Measurements from ENCODE around the gene TMEM181.

Gene TMEM181

GRCh38 chr6:158543606-158544185 is 16.2 kb upstream of the TMEM181 start:
- Histone ChIP-seq H3K27me3 (ENCODE audit: insufficient read depth, poor library complexity, severe bottlenecking) (peaks cover 5% of the 10 kb centered on the region), H3K4me3 (replicated peaks; ENCODE audit: insufficient read depth, low read length) (no peak overlapping the region), H3K27ac (replicated peaks) (no peak overlapping the region)
- TF ChIP-seq POLR2AphosphoS5 (IDR thresholded peaks at IDR 0.05; ENCODE audit: low read depth) (no peak), CTCF (IDR thresholded peaks at IDR 0.05; ENCODE audit: insufficient read depth, low read length) (no peak), SPI1 (IDR thresholded peaks at IDR 0.05; ENCODE audit: borderline replicate concordance, low read depth) (no peak), GABPA (IDR thresholded peaks at IDR 0.05; ENCODE audit: low read depth) (no peak), REST (IDR thresholded peaks at IDR 0.05; ENCODE audit: insufficient replicate concordance, low read depth) (no peak)
- no peak for DNase-seq (ENCODE audit: low read depth in 1 of 2, low spot score in 1 of 2)

- no peak for DNase-seq (ENCODE audit: low read depth in 1 of 2, low spot score in 1 of 2)
- Histone ChIP-seq H3K4me3 (replicated peaks; ENCODE audit: insufficient read depth, low read length) (no peak overlapping the region), H3K27ac (replicated peaks) (no peak overlapping the region), H3K27me3 (ENCODE audit: insufficient read depth, poor library complexity, severe bottlenecking) (peaks cover 2% of the 10 kb centered on the region)
- TF ChIP-seq GABPA (IDR thresholded peaks at IDR 0.05; ENCODE audit: low read depth): no peak
- no peak for TF ChIP-seq CTCF (IDR thresholded peaks at IDR 0.05; ENCODE audit: insufficient read depth, low read length)
- TF ChIP-seq SPI1 (IDR thresholded peaks at IDR 0.05; ENCODE audit: borderline replicate concordance, low read depth): no peak
- no peak for TF ChIP-seq REST (IDR thresholded peaks at IDR 0.05; ENCODE audit: insufficient replicate concordance, low read depth)
- no peak for TF ChIP-seq POLR2AphosphoS5 (IDR thresholded peaks at IDR 0.05; ENCODE audit: low read depth)
Observed at GRCh38 chr6:158544428-158544827, 15.5 kb upstream of the TMEM181 start.

- Histone ChIP-seq H3K4me3 (replicated peaks; ENCODE audit: insufficient read depth, low read length) (no peak overlapping the region), H3K27ac (replicated peaks) (no peak overlapping the region), H3K27me3 (ENCODE audit: insufficient read depth, poor library complexity, severe bottlenecking) (peaks cover 2% of the 10 kb centered on the region)
- no peak for TF ChIP-seq REST (IDR thresholded peaks at IDR 0.05; ENCODE audit: insufficient replicate concordance, low read depth)
- TF ChIP-seq SPI1 (IDR thresholded peaks at IDR 0.05; ENCODE audit: borderline replicate concordance, low read depth): no peak
- TF ChIP-seq CTCF (IDR thresholded peaks at IDR 0.05; ENCODE audit: insufficient read depth, low read length): no peak
- DNase-seq (ENCODE audit: low read depth in 1 of 2, low spot score in 1 of 2): no peak
Observed at GRCh38 chr6:158545043-158545966, 14.6 kb upstream of the TMEM181 start.

Data from HL-60 (cell line).